ENCODE results near the gene METTL23.

Gene METTL23

GRCh38 chr17:76718516-76718915 is 8.1 kb upstream of the METTL23 start:
- ATAC-seq = no peak
- no peak for TF ChIP-seq PATZ1 (CRISPR knock-in tag; IDR thresholded peaks at IDR 0.05; ENCODE audit: borderline replicate concordance)
- no peak for TF ChIP-seq ESRRG (CRISPR knock-in tag; IDR thresholded peaks at IDR 0.05)
- TF ChIP-seq ZFP30 (CRISPR knock-in tag; IDR thresholded peaks at IDR 0.05) = no peak
- no peak for TF ChIP-seq TCF4 (CRISPR knock-in tag; IDR thresholded peaks at IDR 0.05; ENCODE audit: borderline replicate concordance)
- TF ChIP-seq PPARA (CRISPR knock-in tag; IDR thresholded peaks at IDR 0.05; ENCODE audit: borderline replicate concordance) = no peak
- no peak for TF ChIP-seq ZFP3 (CRISPR knock-in tag; IDR thresholded peaks at IDR 0.05)
- no peak for TF ChIP-seq TSHZ2 (CRISPR knock-in tag; IDR thresholded peaks at IDR 0.05)
- TF ChIP-seq ZNF70 (CRISPR knock-in tag; IDR thresholded peaks at IDR 0.05) = no peak
- no peak for TF ChIP-seq ISL1 (CRISPR knock-in tag; IDR thresholded peaks at IDR 0.05)
- no peak for TF ChIP-seq OSR1 (CRISPR knock-in tag; IDR thresholded peaks at IDR 0.05)
- TF ChIP-seq ZC3H10 (CRISPR knock-in tag; IDR thresholded peaks at IDR 0.05) = no peak
- no peak for TF ChIP-seq BACH2 (CRISPR knock-in tag; IDR thresholded peaks at IDR 0.05; ENCODE audit: borderline replicate concordance)
- no peak for TF ChIP-seq TOX (CRISPR knock-in tag; IDR thresholded peaks at IDR 0.05; ENCODE audit: borderline replicate concordance)

- TF ChIP-seq ZC3H10 (CRISPR knock-in tag; IDR thresholded peaks at IDR 0.05) (no peak), CREB5 (CRISPR knock-in tag; IDR thresholded peaks at IDR 0.05; ENCODE audit: low read depth) (no peak), TOX (CRISPR knock-in tag; IDR thresholded peaks at IDR 0.05; ENCODE audit: borderline replicate concordance) (no peak), CSDC2 (CRISPR knock-in tag; IDR thresholded peaks at IDR 0.05) (no peak), ZNF8 (CRISPR knock-in tag; IDR thresholded peaks at IDR 0.05) (no peak), ZNF70 (CRISPR knock-in tag; IDR thresholded peaks at IDR 0.05) (no peak), ARNTL (CRISPR knock-in tag; IDR thresholded peaks at IDR 0.05; ENCODE audit: borderline replicate concordance, low read depth) (no peak), SNAI2 (CRISPR knock-in tag; IDR thresholded peaks at IDR 0.05) (no peak), PPARA (CRISPR knock-in tag; IDR thresholded peaks at IDR 0.05; ENCODE audit: borderline replicate concordance) (no peak), ESRRG (CRISPR knock-in tag; IDR thresholded peaks at IDR 0.05) (no peak), PATZ1 (CRISPR knock-in tag; IDR thresholded peaks at IDR 0.05; ENCODE audit: borderline replicate concordance) (no peak), ZNF565 (CRISPR knock-in tag; conservative IDR thresholded peaks at IDR 0.05; ENCODE audit: low read depth) (no peak)
- no peak for ATAC-seq
Observed at GRCh38 chr17:76720211-76720610, 6.4 kb upstream of the METTL23 start.

GRCh38 chr17:76720941-76721340 is 5.7 kb upstream of the METTL23 start:
- ATAC-seq = no peak
- TF ChIP-seq BACH2 (CRISPR knock-in tag; IDR thresholded peaks at IDR 0.05; ENCODE audit: borderline replicate concordance) (no peak), CSRNP3 (CRISPR knock-in tag; IDR thresholded peaks at IDR 0.05) (no peak), TCF4 (CRISPR knock-in tag; IDR thresholded peaks at IDR 0.05; ENCODE audit: borderline replicate concordance) (no peak), POU6F1 (CRISPR knock-in tag; IDR thresholded peaks at IDR 0.05; ENCODE audit: borderline replicate concordance, low read depth) (no peak), TSHZ2 (CRISPR knock-in tag; IDR thresholded peaks at IDR 0.05) (no peak), OSR1 (CRISPR knock-in tag; IDR thresholded peaks at IDR 0.05) (no peak), ARNTL (CRISPR knock-in tag; IDR thresholded peaks at IDR 0.05; ENCODE audit: borderline replicate concordance, low read depth) (no peak), ZC3H10 (CRISPR knock-in tag; IDR thresholded peaks at IDR 0.05) (no peak), SNAI2 (CRISPR knock-in tag; IDR thresholded peaks at IDR 0.05) (no peak), ZFP30 (CRISPR knock-in tag; IDR thresholded peaks at IDR 0.05) (no peak), GLIS3 (CRISPR knock-in tag; IDR thresholded peaks at IDR 0.05) (no peak), ESRRG (CRISPR knock-in tag; IDR thresholded peaks at IDR 0.05) (no peak), ZNF565 (CRISPR knock-in tag; conservative IDR thresholded peaks at IDR 0.05; ENCODE audit: low read depth) (no peak), ZFP3 (CRISPR knock-in tag; IDR thresholded peaks at IDR 0.05) (no peak)
